Esophagus (tissue), 2 donors: Measurements from ENCODE around the gene AOPEP. TPM values are rescaled to one million over a fixed set of nuclear protein-coding genes. Genes with fewer than 3 reads are reported as not detected.

Experiments used
- H3K27ac ChIP-seq, 2 donors: one replicate each; pipeline ENCODE4 v1.5.1; 2013; ENCODE audit warnings: low read depth in 2 of 2, mild to moderate bottlenecking in 2 of 2, inconsistent platforms in 1 of 2, low read length in 1 of 2, moderate library complexity in 1 of 2
- H3K27me3 ChIP-seq, 2 donors: one replicate each; pipeline ENCODE4 v1.6.1; 2013; ENCODE audit warnings: low read length in 2 of 2, control low read depth in 1 of 2, mild to moderate bottlenecking in 1 of 2; ENCODE audit not compliant: insufficient read depth in 2 of 2, control insufficient read depth in 1 of 2
- H3K36me3 ChIP-seq, 2 donors: one replicate each; pipeline ENCODE4 v1.6.1; 2013; ENCODE audit warnings: low read length in 1 of 2; ENCODE audit not compliant: control insufficient read depth in 2 of 2, insufficient read depth in 2 of 2
- H3K4me1 ChIP-seq, 2 donors: one replicate each; pipeline ENCODE4 v1.6.1; 2013; ENCODE audit warnings: low read length in 1 of 2; ENCODE audit not compliant: control insufficient read depth in 2 of 2, insufficient read depth in 2 of 2
- H3K4me3 ChIP-seq, 2 donors: one replicate each; pipeline ENCODE4 v1.5.1; 2013; ENCODE audit warnings: low read length in 2 of 2, mild to moderate bottlenecking in 2 of 2, low read depth in 1 of 2, moderate library complexity in 1 of 2
- H3K9me3 ChIP-seq, 2 donors: one replicate each; pipeline ENCODE4 v1.6.1; 2013; ENCODE audit warnings: mild to moderate bottlenecking in 2 of 2, low read depth in 1 of 2, low read length in 1 of 2, moderate library complexity in 1 of 2; ENCODE audit not compliant: control insufficient read depth in 2 of 2, insufficient read depth in 1 of 2
- WGBS, 2 donors: extraction: QIAGEN DNeasy Blood & Tissue Kit; methylation state at CpG; one replicate each; pipeline ENCODE4 v1.1.7; 2013; 5-methylcytosine and 5-hydroxymethylcytosine counted together
- polyA plus RNA-seq, 2 donors: library from polyadenylated mRNA; stranded (reverse); fragments of 200-250 nt; gene quantifications; one replicate each; pipeline ENCODE4 v1.2.3, GENCODE V29; 2013
- donor health status: healthy with polysubstance abuse.
- donor health status: Bipolar disorder and iron deficiency.

Gene AOPEP
- polyA plus RNA-seq, 2 donors: 99.6 to 111 TPM

- Histone ChIP-seq H3K36me3 (no peaks in the 10 kb centered on the region), H3K27ac (no peak overlapping the region), H3K4me1 (no peaks in the 10 kb centered on the region), H3K4me3 (no peak overlapping the region), H3K9me3 (no peaks in the 10 kb centered on the region), H3K27me3 (no peaks in the 10 kb centered on the region)
- WGBS, 2 donors: 84 to 94% methylated on average over 5 of the region's 5 CpGs
Observed at GRCh38 chr9:94773655-94774054, 47.2 kb downstream of the AOPEP start.

DNA sequence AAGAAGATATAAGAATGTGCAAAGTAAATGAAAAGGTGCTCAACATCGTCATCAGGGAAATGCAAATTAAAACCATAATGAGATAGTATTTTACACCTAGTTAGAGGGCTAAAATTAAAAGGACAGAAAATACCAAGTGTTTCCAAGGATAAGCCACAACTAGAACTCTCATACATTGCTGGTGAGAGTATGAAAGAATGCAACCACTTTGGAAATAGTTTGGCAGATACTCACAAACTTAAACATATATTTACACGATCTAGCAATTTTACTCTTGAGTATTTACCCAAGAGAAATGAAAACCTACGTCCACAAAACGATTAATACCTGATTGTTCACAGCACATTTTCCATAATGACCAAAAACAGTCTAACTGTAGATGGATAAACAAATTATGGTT lies 51.5 kb downstream of the AOPEP start:
- no peaks in the 10 kb centered on the region for H3K4me1 ChIP-seq
- H3K4me3 ChIP-seq: no peak overlapping the region
- no peak overlapping the region for H3K27ac ChIP-seq
- WGBS, 2 donors: 85 to 89% methylated on average over 4 of the region's 4 CpGs
- no peaks in the 10 kb centered on the region for H3K9me3 ChIP-seq
- no peaks in the 10 kb centered on the region for H3K36me3 ChIP-seq
- H3K27me3 ChIP-seq: no peaks in the 10 kb centered on the region

- no peaks in the 10 kb centered on the region for H3K36me3 ChIP-seq
- no peaks in the 10 kb centered on the region for H3K9me3 ChIP-seq
- peaks cover 0 to 3% of the 10 kb centered on the region in 2 donors for H3K4me1 ChIP-seq
- no peak overlapping the region for H3K27ac ChIP-seq
- WGBS, 2 donors: 68 to 69% methylated on average over 2 of the region's 2 CpGs
- no peaks in the 10 kb centered on the region for H3K27me3 ChIP-seq
- H3K4me3 ChIP-seq: no peak overlapping the region
Observed at GRCh38 chr9:94779031-94779430, 52.5 kb downstream of the AOPEP start.

DNA sequence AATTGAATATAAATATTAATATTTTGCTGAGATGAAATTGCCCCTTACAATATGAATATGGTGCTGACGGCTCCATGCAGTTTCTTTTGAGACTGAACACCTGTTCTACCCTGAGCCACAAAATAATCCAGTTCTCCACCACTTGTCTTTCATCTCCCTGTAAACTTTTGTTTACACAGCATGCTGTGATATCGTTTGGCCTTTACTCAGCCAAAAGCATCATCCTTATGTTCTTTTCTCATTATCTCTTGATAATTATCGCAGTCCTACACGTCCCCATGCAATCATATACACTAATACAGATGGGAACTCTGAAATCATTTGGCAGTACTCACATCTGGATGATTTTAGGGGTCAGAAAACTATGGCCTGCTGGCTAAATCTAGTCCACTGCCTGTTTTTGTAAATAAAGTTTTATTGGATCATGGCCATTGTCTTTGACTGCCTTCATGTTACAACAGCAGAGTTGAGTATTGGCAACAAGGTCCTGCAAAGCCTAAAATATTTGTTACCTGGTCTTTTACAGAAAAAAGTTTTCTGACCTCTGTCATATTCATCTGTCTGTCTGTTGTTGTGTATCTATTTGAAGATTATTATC lies 53.3 kb downstream of the AOPEP start:
- no peaks in the 10 kb centered on the region for H3K36me3 ChIP-seq
- peaks cover 0 to 3% of the 10 kb centered on the region in 2 donors for H3K4me1 ChIP-seq
- no peaks in the 10 kb centered on the region for H3K9me3 ChIP-seq
- 84 to 87% methylated on average over 4 of the region's 4 CpGs for WGBS, 2 donors
- no peak overlapping the region for H3K4me3 ChIP-seq
- no peaks in the 10 kb centered on the region for H3K27me3 ChIP-seq
- H3K27ac ChIP-seq: no peak overlapping the region

DNA sequence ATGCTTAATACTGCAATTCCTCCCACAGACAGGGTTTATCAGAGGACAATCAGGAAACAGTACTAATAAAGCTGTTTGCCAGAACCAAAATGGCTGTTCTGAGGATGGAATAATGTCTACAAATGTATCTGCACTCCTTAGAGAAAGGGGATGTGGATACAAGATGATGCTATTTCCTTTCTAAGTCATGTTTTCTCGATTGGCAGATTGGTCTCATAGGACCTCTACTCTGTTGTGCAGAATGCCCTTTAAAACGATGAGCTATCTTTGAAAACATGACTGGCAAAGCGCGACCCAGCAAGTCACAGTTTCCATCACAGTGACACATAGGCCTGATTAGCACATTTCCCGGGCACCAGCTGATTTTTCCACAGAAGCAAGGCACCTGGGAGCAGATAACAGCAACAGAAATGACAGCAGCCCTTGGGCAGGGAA lies 54.0 kb downstream of the AOPEP start:
- Histone ChIP-seq H3K27me3 (no peaks in the 10 kb centered on the region), H3K27ac (no peak overlapping the region), H3K4me3 (no peak overlapping the region), H3K4me1 (peaks cover 0 to 3% of the 10 kb centered on the region in 2 donors), H3K36me3 (no peaks in the 10 kb centered on the region), H3K9me3 (no peaks in the 10 kb centered on the region)
- 53 to 59% methylated on average over 5 of the region's 5 CpGs for WGBS, 2 donors

DNA sequence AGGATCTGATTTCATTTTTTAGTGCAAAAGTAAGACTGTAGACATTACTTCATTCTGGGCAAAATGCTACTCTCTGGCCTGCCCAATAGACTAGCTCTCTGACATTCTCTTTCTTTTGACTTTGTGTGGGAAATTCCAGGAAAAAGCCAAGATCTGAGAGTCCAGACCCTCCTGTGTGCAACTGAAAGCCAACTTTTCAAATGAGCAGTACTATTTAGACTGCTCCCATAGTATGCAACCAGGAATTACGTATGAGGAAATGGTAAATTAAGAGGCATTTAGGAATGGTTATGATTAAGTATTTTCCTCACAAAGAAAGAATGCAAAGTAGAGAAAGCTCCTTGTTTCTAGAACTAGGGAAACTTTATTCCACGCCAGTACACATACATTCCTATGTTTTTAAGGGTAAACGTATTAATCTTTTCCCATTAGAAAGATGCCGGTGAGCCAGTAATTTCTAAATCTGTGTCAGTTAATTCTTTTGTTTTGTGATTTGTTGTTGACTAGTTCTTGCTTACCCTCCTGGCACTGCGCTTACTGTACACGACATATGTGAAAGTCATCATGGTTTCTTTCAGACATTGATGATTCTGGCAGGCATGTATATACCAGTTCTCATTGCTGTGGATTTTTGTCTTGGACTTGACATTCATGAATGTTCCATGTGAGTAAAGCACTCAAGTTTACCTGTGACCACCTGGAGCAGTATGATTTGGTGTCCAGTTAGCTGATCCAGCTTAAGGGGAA lies 56.0 kb downstream of the AOPEP start:
- peaks cover 0 to 3% of the 10 kb centered on the region in 2 donors for H3K4me1 ChIP-seq
- peak overlapping the region; percentile 35 to 76 for H3K27ac ChIP-seq
- 38 to 67% methylated on average over 6 of the region's 6 CpGs for WGBS, 2 donors
- H3K36me3 ChIP-seq: no peaks in the 10 kb centered on the region
- H3K9me3 ChIP-seq: no peaks in the 10 kb centered on the region
- H3K27me3 ChIP-seq: no peaks in the 10 kb centered on the region
- H3K4me3 ChIP-seq: no peak overlapping the region

- H3K4me1 ChIP-seq: peaks cover 0 to 3% of the 10 kb centered on the region in 2 donors
- no peaks in the 10 kb centered on the region for H3K9me3 ChIP-seq
- 34 to 42% methylated on average over 14 of the region's 14 CpGs for WGBS, 2 donors
- no peak overlapping the region for H3K4me3 ChIP-seq
- H3K27ac ChIP-seq: peak overlapping the region; percentile 60 to 78
- H3K36me3 ChIP-seq: no peaks in the 10 kb centered on the region
- H3K27me3 ChIP-seq: no peaks in the 10 kb centered on the region
Observed at GRCh38 chr9:94783102-94783682, 56.7 kb downstream of the AOPEP start.

- Histone ChIP-seq H3K27me3 (no peaks in the 10 kb centered on the region), H3K4me3 (no peak overlapping the region), H3K27ac (no peak overlapping the region), H3K36me3 (no peaks in the 10 kb centered on the region), H3K4me1 (peaks cover 0 to 5% of the 10 kb centered on the region in 2 donors), H3K9me3 (no peaks in the 10 kb centered on the region)
- 70 to 86% methylated on average over 2 of the region's 2 CpGs for WGBS, 2 donors
Observed at GRCh38 chr9:94783928-94784327, 57.4 kb downstream of the AOPEP start.

- Histone ChIP-seq H3K9me3 (no peaks in the 10 kb centered on the region), H3K36me3 (no peaks in the 10 kb centered on the region), H3K27me3 (no peaks in the 10 kb centered on the region), H3K4me1 (peaks cover 0 to 5% of the 10 kb centered on the region in 2 donors), H3K4me3 (no peak overlapping the region), H3K27ac (peak overlapping the region in 1 of 2 donors; percentile 9)
- WGBS, 2 donors: 91% methylated on average over 10 of the region's 10 CpGs
Observed at GRCh38 chr9:94785215-94786169, 59.0 kb downstream of the AOPEP start.
